OCI-LY3 (cell line): ENCODE results near the gene PSMD11.
"Not testable (repeated sequence)": the region's sequence is repeated elsewhere in the genome, so short reads cannot be mapped to it uniquely, and the experiment has no call there.

Experiments
- H2AFZ ChIP-seq: fragments of 200-600, 300-600 bp; shearing (Covaris generic); 2 replicates; pipeline ENCODE4 v1.6.0; 2014; ENCODE audit warnings: antibody characterized with exemption, low read depth, low read length
- H3K27ac ChIP-seq: fragments of 200-600, 300-600 bp; sonication (generic); 2 replicates; pipeline ENCODE4 v1.5.1; 2014; ENCODE audit warnings: mild to moderate bottlenecking, low read length, moderate library complexity, mixed read lengths
- H3K27me3 ChIP-seq: fragments of 200-600, 300-600 bp; sonication (generic); 2 replicates; pipeline ENCODE4 v1.6.1; 2014; ENCODE audit warnings: low read depth, low read length, mixed read lengths
- H3K36me3 ChIP-seq: fragments of 200-600, 300-600 bp; sonication (generic); replicated peaks from 2 replicates; pipeline ENCODE3; 2014; ENCODE audit warnings: low read depth, low read length, mixed read lengths
- H3K4me1 ChIP-seq: fragments of 300-600, 200-600 bp; sonication (generic); 2 replicates; pipeline ENCODE4 v1.6.1; 2014; ENCODE audit warnings: low read length, mixed read lengths
- H3K4me2 ChIP-seq: fragments of 200-600, 300-600 bp; sonication (generic); 2 replicates; pipeline ENCODE4 v1.6.1; 2014; ENCODE audit warnings: low read length, mixed read lengths
- H3K4me3 ChIP-seq: fragments of 300-600, 200-600 bp; sonication (generic); 2 replicates; pipeline ENCODE4 v1.5.1; 2014; ENCODE audit warnings: antibody characterized with exemption, mild to moderate bottlenecking, low read length, moderate library complexity
- H3K79me2 ChIP-seq: fragments of 300-600, 200-600 bp; shearing (Covaris generic); 2 replicates; pipeline ENCODE4 v1.6.1; 2014; ENCODE audit warnings: mild to moderate bottlenecking, low read length, mixed read lengths
- H3K9ac ChIP-seq: fragments of 300-600, 200-600 bp; shearing (Covaris generic); 2 replicates; pipeline ENCODE4 v1.6.0; 2014; ENCODE audit warnings: mild to moderate bottlenecking, low read length, moderate library complexity
- H3K9me3 ChIP-seq: fragments of 200-600, 300-600 bp; shearing (Covaris generic); 2 replicates; pipeline ENCODE4 v1.6.1; 2014; ENCODE audit warnings: low read length, mixed read lengths; ENCODE audit not compliant: insufficient read depth
- H4K20me1 ChIP-seq: fragments of 200-600, 300-600 bp; sonication (generic); 2 replicates; pipeline ENCODE4 v1.6.1; 2016; ENCODE audit warnings: low read length, mixed read lengths; ENCODE audit not compliant: insufficient read depth
- EZH2phosphoT487 ChIP-seq: fragments of 200-600 bp; shearing (Covaris generic); IDR thresholded peaks from 2 replicates; pipeline ENCODE4 v1.6.1; 2018; ENCODE audit warnings: antibody characterized with exemption, mixed run types, low read depth
- TF ChIP-seq, protein P1 (sequence below): fragments of 200-600, 300-600 bp; sonication (generic); IDR thresholded peaks from 2 replicates; pipeline ENCODE4 v1.5.1; 2014; ENCODE audit warnings: antibody characterized with exemption, low read length, low read depth

The PSMD11 gene

DNA sequence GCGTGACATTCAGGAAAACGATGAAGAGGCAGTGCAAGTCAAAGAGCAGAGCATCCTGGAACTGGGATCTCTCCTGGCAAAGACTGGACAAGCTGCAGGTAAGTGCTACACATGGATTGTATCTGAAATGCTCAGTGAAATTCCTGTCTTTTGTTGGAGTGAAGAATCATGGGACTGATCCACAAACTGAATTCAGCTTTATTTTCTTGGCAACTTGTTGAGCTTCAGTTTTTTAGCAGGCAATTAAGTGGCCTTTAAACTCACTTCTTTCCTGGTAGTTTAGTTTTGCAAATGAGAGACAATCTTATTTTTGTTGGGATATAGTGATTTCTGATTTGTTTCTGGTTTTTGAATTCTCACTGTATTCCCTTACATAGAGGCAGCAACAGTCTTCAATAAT is 2.6 kb downstream of the PSMD11 start:
- no peaks in the 10 kb centered on the region for H3K9me3 ChIP-seq
- H3K27ac ChIP-seq = no peak overlapping the region
- peaks cover 13% of the 10 kb centered on the region for H3K4me1 ChIP-seq
- H3K4me2 ChIP-seq = no peak overlapping the region
- peaks cover 31% of the 10 kb centered on the region for H3K36me3 ChIP-seq
- H3K9ac ChIP-seq = no peak overlapping the region
- TF ChIP-seq EZH2phosphoT487 = no peak
- TF ChIP-seq, protein P1, sequence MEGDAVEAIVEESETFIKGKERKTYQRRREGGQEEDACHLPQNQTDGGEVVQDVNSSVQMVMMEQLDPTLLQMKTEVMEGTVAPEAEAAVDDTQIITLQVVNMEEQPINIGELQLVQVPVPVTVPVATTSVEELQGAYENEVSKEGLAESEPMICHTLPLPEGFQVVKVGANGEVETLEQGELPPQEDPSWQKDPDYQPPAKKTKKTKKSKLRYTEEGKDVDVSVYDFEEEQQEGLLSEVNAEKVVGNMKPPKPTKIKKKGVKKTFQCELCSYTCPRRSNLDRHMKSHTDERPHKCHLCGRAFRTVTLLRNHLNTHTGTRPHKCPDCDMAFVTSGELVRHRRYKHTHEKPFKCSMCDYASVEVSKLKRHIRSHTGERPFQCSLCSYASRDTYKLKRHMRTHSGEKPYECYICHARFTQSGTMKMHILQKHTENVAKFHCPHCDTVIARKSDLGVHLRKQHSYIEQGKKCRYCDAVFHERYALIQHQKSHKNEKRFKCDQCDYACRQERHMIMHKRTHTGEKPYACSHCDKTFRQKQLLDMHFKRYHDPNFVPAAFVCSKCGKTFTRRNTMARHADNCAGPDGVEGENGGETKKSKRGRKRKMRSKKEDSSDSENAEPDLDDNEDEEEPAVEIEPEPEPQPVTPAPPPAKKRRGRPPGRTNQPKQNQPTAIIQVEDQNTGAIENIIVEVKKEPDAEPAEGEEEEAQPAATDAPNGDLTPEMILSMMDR = no peak
- H4K20me1 ChIP-seq = peaks cover 12% of the 10 kb centered on the region
- H3K27me3 ChIP-seq = peaks cover 14% of the 10 kb centered on the region
- H3K4me3 ChIP-seq = no peak overlapping the region
- peaks cover 75% of the 10 kb centered on the region for H3K79me2 ChIP-seq
- no peak overlapping the region for H2AFZ ChIP-seq

DNA sequence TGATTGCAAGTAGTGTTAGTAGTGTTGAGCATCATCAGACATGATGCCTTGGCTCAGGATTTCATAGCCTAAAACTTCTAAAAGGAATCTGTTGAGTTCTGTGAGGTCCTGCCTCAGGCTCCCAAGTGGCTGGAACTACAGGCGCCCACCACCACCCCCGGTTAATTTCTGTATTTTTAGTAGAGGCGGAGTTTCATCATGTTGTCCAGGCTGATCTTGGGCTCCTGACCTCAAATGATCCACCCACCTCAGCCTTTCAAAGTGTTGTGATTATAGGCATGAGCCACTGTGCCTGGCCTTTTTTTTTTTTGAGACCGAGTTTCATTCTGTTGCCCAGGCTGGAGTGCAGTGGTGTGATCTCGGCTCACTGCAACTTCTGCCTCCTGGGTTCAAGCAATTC is 5.7 kb downstream of the PSMD11 start:
- Histone ChIP-seq H3K9me3 (no peaks in the 10 kb centered on the region), H3K4me1 (peaks cover 13% of the 10 kb centered on the region), H3K27me3 (no peaks in the 10 kb centered on the region), H4K20me1 (peaks cover 12% of the 10 kb centered on the region), H3K9ac (no peak overlapping the region), H2AFZ (no peak overlapping the region), H3K4me2 (no peak overlapping the region), H3K27ac (no peak overlapping the region), H3K79me2 (peaks cover 98% of the 10 kb centered on the region), H3K36me3 (peaks cover 61% of the 10 kb centered on the region), H3K4me3 (no peak overlapping the region)
- no peak for TF ChIP-seq EZH2phosphoT487
- TF ChIP-seq, protein P1 = no peak

DNA sequence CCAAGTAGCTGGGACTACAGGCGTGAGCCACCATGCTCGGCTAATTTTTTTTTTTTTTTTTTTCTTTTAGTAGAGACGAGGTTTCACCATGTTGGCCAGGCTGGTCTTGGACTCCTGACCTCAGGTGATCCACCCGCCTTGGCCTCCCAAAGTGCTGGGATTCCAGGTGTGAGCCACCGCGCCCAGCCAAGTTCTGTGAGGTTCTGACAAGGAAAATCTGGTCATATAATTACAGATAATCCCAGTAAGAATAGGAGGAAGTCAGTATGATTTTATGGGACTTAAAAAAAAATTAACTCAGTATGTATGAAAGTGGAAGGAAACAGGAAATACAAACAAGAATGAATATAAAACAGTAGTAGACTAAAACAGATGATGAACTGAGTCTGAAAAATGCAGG is 6.1 kb downstream of the PSMD11 start:
- Histone ChIP-seq H3K36me3 (peaks cover 65% of the 10 kb centered on the region), H4K20me1 (peaks cover 11% of the 10 kb centered on the region), H3K4me1 (peaks cover 13% of the 10 kb centered on the region), H3K79me2 (peaks cover 98% of the 10 kb centered on the region)
- not testable (repeated sequence) for H3K4me2 ChIP-seq, H2AFZ ChIP-seq, H3K9me3 ChIP-seq, H3K27me3 ChIP-seq, H3K27ac ChIP-seq, H3K9ac ChIP-seq, H3K4me3 ChIP-seq

DNA sequence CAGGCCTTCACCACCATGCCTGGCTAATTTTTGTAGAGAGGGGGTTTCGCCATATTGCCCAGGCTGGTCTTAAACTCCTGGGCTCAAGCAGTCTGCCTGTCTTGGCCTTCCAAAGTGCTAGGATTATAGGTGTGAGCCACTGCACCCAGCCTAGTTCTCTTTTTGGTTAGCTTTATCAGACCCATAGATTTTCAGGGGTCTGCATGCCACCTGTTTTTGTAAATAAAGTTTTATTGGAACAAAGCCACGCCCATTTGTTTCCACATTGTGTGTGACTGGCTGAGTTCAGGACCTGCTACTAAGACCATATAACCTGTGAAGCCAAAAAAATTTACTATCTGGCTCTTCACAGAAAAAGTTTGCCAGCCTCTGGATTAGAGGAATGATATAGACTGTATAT is 7.6 kb downstream of the PSMD11 start:
- Histone ChIP-seq H2AFZ (no peak overlapping the region), H3K27me3 (no peaks in the 10 kb centered on the region), H3K4me1 (no peaks in the 10 kb centered on the region), H3K4me3 (no peak overlapping the region), H3K27ac (no peak overlapping the region), H3K79me2 (peaks cover 92% of the 10 kb centered on the region), H3K9ac (no peak overlapping the region), H3K4me2 (no peak overlapping the region), H4K20me1 (no peaks in the 10 kb centered on the region), H3K9me3 (no peaks in the 10 kb centered on the region), H3K36me3 (peaks cover 67% of the 10 kb centered on the region)
- no peak for TF ChIP-seq EZH2phosphoT487
- TF ChIP-seq, protein P1 = no peak

DNA sequence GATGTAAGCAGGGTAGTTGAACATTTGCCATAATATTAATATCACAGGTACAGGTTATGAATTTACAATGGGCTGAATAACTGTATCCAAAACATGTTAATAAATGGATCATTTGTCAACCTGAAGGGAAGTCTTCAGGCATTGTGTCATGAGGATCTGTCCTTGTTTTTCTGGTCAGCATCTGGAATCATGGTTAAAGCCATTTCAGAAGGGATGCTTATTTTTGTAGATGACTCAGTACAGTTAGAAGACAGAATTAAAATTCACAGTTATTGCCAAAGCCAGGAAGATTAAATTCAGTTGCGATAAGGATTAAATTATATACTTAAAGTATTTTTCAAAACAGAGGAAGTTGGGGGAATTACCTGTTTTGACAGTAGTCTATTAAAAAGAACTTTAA is 8.0 kb downstream of the PSMD11 start:
- Histone ChIP-seq H3K36me3 (peaks cover 64% of the 10 kb centered on the region), H3K79me2 (peaks cover 92% of the 10 kb centered on the region), H3K27me3 (no peaks in the 10 kb centered on the region), H3K27ac (no peak overlapping the region), H3K4me3 (no peak overlapping the region), H2AFZ (no peak overlapping the region), H4K20me1 (no peaks in the 10 kb centered on the region), H3K4me2 (no peak overlapping the region), H3K9ac (no peak overlapping the region), H3K4me1 (no peaks in the 10 kb centered on the region), H3K9me3 (no peaks in the 10 kb centered on the region)
- no peak for TF ChIP-seq EZH2phosphoT487
- TF ChIP-seq, protein P1 = no peak
